Right lobe of liver (tissue), 6 donors: ENCODE measurements around the gene ENTR1. TPM values are rescaled to one million over a fixed set of nuclear protein-coding genes. Genes with fewer than 3 reads are reported as not detected.

Source experiments
- ATAC-seq, 4 donors: fragments of 200-7000 bp; cut with Tn5 transposase; one replicate each; pipeline ENCODE4 v1.9.1; 2020; ENCODE audit warnings: mild to moderate bottlenecking in 4 of 4, moderate library complexity in 4 of 4
- DNase-seq, 3 donors: peaks; one replicate each; pipeline ENCODE4 v3.0.0-alpha.2; 2020
- H3K27ac ChIP-seq, 3 donors: fragments of 200-600 bp; one replicate each; pipeline ENCODE4 v1.8.0; 2022
- H3K27me3 ChIP-seq, 2 donors: fragments of 200-600 bp; one replicate each; pipeline ENCODE4 v1.8.0; 2022
- H3K36me3 ChIP-seq, 4 donors: fragments of 200-600 bp; sonication (generic) in 1 of 4; one replicate each; pipeline versions ENCODE4 v1.5.1 to v1.8.0; 2017 to 2022; ENCODE audit warnings: control low read depth in 1 of 4
- H3K4me1 ChIP-seq, 4 donors: fragments of 200-600 bp; sonication (generic) in 1 of 4; one replicate each; pipeline versions ENCODE4 v1.5.1 to v1.8.0; 2017 to 2022; ENCODE audit warnings: control low read depth in 1 of 4
- H3K4me3 ChIP-seq, 3 donors: fragments of 200-600 bp; one replicate each; pipeline ENCODE4 v1.8.0; 2022
- H3K9me3 ChIP-seq, 4 donors: fragments of 200-600 bp; sonication (generic) in 1 of 4; one replicate each; pipeline versions ENCODE4 v1.5.1 to v1.8.0; 2017 to 2022; ENCODE audit warnings: control low read depth in 1 of 4
- CTCF ChIP-seq, 4 donors: fragments of 200-600 bp in 3 of 4; fragments of 450-650 bp in 1 of 4; IDR thresholded peaks; one replicate each; pipeline versions ENCODE4 v1.5.1 to v1.8.0; 2016 to 2022; ENCODE audit warnings: antibody characterized with exemption in 4 of 4, mild to moderate bottlenecking in 2 of 4
- POLR2A ChIP-seq: fragments of 450-650 bp; IDR thresholded peaks from one replicate; pipeline ENCODE4 v1.6.1; 2017; ENCODE audit warnings: antibody characterized with exemption, mild to moderate bottlenecking
- WGBS: methylation state at CpG from one replicate; pipeline ENCODE4 v1.1.6; 2018; ENCODE audit warnings: low coverage, low lambda C conversion rate; ENCODE audit not compliant: insufficient coverage; ENCODE audit errors: missing lambda C conversion rate; 5-methylcytosine and 5-hydroxymethylcytosine counted together
- intact Hi-C, 2 donors: fragments of 100-400 bp; cut with DNase I; formaldehyde crosslinking; loops; one replicate each; pipeline versions ENCODE4 v1.11.2 to v1.14.1; 2022
- total RNA-seq, 6 experiments: library from RNA; depleted of rRNA in 2 of 6; stranded (reverse); fragments of >200 nt in 2 of 6; fragmentation: NEBNext Ultra II Directional in 3 of 6; extraction: Animal tissue kit (Norgen Biotek cat#: 25700) in 3 of 6; gene quantifications; one replicate each; pipeline versions ENCODE4 v1.1.0 to v1.2.4, GENCODE V29; 2016 to 2023
- donor health status: DM: no; HTN: yes; CAD: no.
- donor health status: DM: no; HTN: no; CAD: no.
- donor health status: DM: no; HTN: no; CAD: no.
- donor health status: DM: no; HTN: yes; CAD: no.
- donor health status: DM: no; HTN: yes; CAD: no.

ENTR1 gene
- total RNA-seq, 6 experiments from 2014 or later: 27.9 to 53.5 (median 35.4) TPM

- DNase-seq: no peak
- Histone ChIP-seq H3K27ac (peak overlapping the region in 2 of 3 donors; percentile 51 to 55), H3K4me3 (no peak overlapping the region), H3K9me3 (no peaks in the 10 kb centered on the region), H3K27me3 (no peaks in the 10 kb centered on the region), H3K4me1 (peaks cover 0 to 33% (median 13%) of the 10 kb centered on the region in 4 donors), H3K36me3 (peaks cover 0 to 27% (median 9%) of the 10 kb centered on the region in 4 donors)
- no peak for ATAC-seq
- TF ChIP-seq CTCF (IDR thresholded peaks at IDR 0.05) (no peak), POLR2A (no peak)
- intact Hi-C loops: no loop called here
- WGBS: 84% methylated on average over 5 of the region's 12 CpGs
These were observed 12.1 kb downstream of the ENTR1 start for GRCh38 chr9:136398286-136398685.

DNA sequence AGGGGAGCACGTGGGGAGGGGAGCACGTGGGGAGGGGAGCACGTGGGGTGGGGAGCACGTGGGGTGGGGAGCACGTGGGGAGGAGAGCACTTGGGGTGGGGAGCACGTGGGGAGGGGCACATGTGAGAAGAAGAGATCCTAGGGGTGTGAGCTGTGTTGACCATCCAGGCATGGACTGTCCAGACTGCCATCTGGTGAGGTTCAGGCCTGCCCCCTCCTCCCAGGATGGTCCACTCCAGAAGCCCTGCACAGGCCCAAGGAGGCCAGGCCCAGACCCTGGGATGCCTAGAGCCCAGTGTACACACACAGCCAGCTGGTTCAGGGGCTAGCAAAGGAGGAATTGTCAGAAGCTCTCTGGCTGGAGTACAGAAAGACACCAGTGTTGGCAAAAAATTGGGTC lies 12.8 kb downstream of the ENTR1 start:
- Histone ChIP-seq H3K4me3 (no peak overlapping the region), H3K27me3 (no peaks in the 10 kb centered on the region), H3K36me3 (peaks cover 0 to 34% (median 10%) of the 10 kb centered on the region in 4 donors), H3K9me3 (no peaks in the 10 kb centered on the region), H3K27ac (no peak overlapping the region), H3K4me1 (peaks cover 0 to 33% (median 13%) of the 10 kb centered on the region in 4 donors)
- TF ChIP-seq CTCF (IDR thresholded peaks at IDR 0.05) (no peak), POLR2A (no peak)
- 73% methylated on average over 6 of the region's 6 CpGs for WGBS
- ATAC-seq (no peak), DNase-seq (no peak)
- intact Hi-C loops: no loop called here

- DNase-seq (no peak), ATAC-seq (peak in 3 of 4 donors; percentile 1 to 33 (median 10))
- Histone ChIP-seq H3K36me3 (peaks cover 0 to 42% (median 10%) of the 10 kb centered on the region in 4 donors), H3K9me3 (no peaks in the 10 kb centered on the region), H3K4me1 (peaks cover 0 to 33% (median 13%) of the 10 kb centered on the region in 4 donors), H3K27me3 (no peaks in the 10 kb centered on the region), H3K27ac (peak overlapping the region in 2 of 3 donors; percentile 77 to 78), H3K4me3 (no peak overlapping the region)
- TF ChIP-seq POLR2A: no peak
- no peak for TF ChIP-seq CTCF (IDR thresholded peaks at IDR 0.05)
- WGBS: 10% methylated on average over 3 of the region's 4 CpGs
- intact Hi-C loops: no loop called here
These were observed 14.2 kb downstream of the ENTR1 start for GRCh38 chr9:136396219-136396515.

- ATAC-seq (peak; percentile 76 to 82 (median 79)), DNase-seq (peak; percentile 84 to 93 (median 92))
- H3K4me3 ChIP-seq: no peak overlapping the region
- WGBS: 54% methylated on average over 17 of the region's 26 CpGs
- intact Hi-C loops: no loop called here
- H3K9me3 ChIP-seq: no peaks in the 10 kb centered on the region
- H3K36me3 ChIP-seq: peaks cover 0 to 47% (median 10%) of the 10 kb centered on the region in 4 donors
- TF ChIP-seq POLR2A (peak; percentile 60), CTCF (IDR thresholded peaks at IDR 0.05) (no peak)
- peak overlapping the region in 2 of 3 donors; percentile 77 to 78 for H3K27ac ChIP-seq
- peaks cover 0 to 32% (median 13%) of the 10 kb centered on the region in 4 donors for H3K4me1 ChIP-seq
- no peaks in the 10 kb centered on the region for H3K27me3 ChIP-seq
These were observed 14.8 kb downstream of the ENTR1 start for GRCh38 chr9:136395345-136396218.
